ENCODE data around the gene WWTR1. TPM values are rescaled to one million over a fixed set of nuclear protein-coding genes. Genes with fewer than 3 reads are reported as not detected.

WWTR1 gene
- total and polyA plus RNA-seq, 2 of the 4 experiments (the other 2 are of a cell fraction) = 38.9 to 65.3 TPM

GRCh38 chr3:149686996-149687395 lies 29.2 kb upstream of the WWTR1 start:
- Histone ChIP-seq H3K27me3 (ENCODE audit: control insufficient read depth, insufficient read depth, low read length) (no peaks in the 10 kb centered on the region), H4K91ac (ENCODE audit: insufficient read depth, low read depth, low read length) (no peak overlapping the region), H2AK9ac (replicated peaks; ENCODE audit: low read depth, low read length, poor library complexity) (no peak overlapping the region), H3K9ac (ENCODE audit: low read depth, low read length) (no peak overlapping the region), H3K56ac (ENCODE audit: extremely low read depth, insufficient read depth, low read length) (no peak overlapping the region), H3K18ac (ENCODE audit: low read depth, low read length) (no peak overlapping the region), H4K8ac (ENCODE audit: low read depth in 2 of 2, low read length in 2 of 2) (no peak overlapping the region), H3K4me1 (ENCODE audit: control insufficient read depth, insufficient read depth, low read length) (no peaks in the 10 kb centered on the region), H3K79me1 (ENCODE audit: low read depth in 1 of 2, low read length in 2 of 2) (no peaks in the 10 kb centered on the region), H3K9me1 (ENCODE audit: insufficient read depth, low read length) (no peaks in the 10 kb centered on the region), H2BK20ac (ENCODE audit: low read depth, low read length) (no peak overlapping the region), H3K4me3 (ENCODE audit: insufficient read depth, low read depth, low read length) (no peak overlapping the region), H2AK5ac (ENCODE audit: low read depth, low read length) (no peak overlapping the region), H2AFZ (replicated peaks; ENCODE audit: low read length, poor library complexity) (no peak overlapping the region), H3K4ac (ENCODE audit: low read depth, low read length) (no peak overlapping the region), H2BK15ac (ENCODE audit: low read depth, low read length) (no peak overlapping the region), H4K20me1 (ENCODE audit: insufficient read depth, low read length) (no peaks in the 10 kb centered on the region), H3K4me2 (ENCODE audit: low read depth, low read length) (no peak overlapping the region), H2BK5ac (ENCODE audit: low read depth, low read length, poor library complexity, severe bottlenecking) (no peak overlapping the region), H2BK120ac (ENCODE audit: low read depth, low read length) (no peak overlapping the region), H3K23ac (ENCODE audit: low read depth, low read length) (no peak overlapping the region), H3K27ac (ENCODE audit: insufficient read depth, low read length) (no peak overlapping the region), H3K36me3 (ENCODE audit: control insufficient read depth, insufficient read depth, low read length) (no peaks in the 10 kb centered on the region), H4K5ac (ENCODE audit: low read depth, low read length) (no peak overlapping the region), H3K9me3 (ENCODE audit: control insufficient read depth, insufficient read depth, low read length) (peaks cover 3% of the 10 kb centered on the region; the same call in 1 of the 2 replicates), H3K14ac (replicated peaks; ENCODE audit: low read depth, low read length) (no peak overlapping the region)
- BruUV-seq (replicated peaks) = no TSS peak
- intact Hi-C loops (cut with micrococcal nuclease) (no loop called here), in situ Hi-C loops (cut with MboI; ENCODE audit: low sequenced_read_pairs) (no loop called here), dilution Hi-C loops (cut with HindIII; ENCODE audit: low sequenced_read_pairs, unreplicated experiment) (no loop called here)
- no CpG with 5 or more reads among the region's 2 CpGs for WGBS, 2 experiments (ENCODE audit: extremely low coverage in 2 of 2, insufficient read length in 1 of 2)
- TF ChIP-seq NFE2L2 (IDR thresholded peaks at IDR 0.05; ENCODE audit: low read depth, low read length) = no peak
- no peak for TF ChIP-seq RFX5 (IDR thresholded peaks at IDR 0.05; ENCODE audit: low read depth, low read length)
- TF ChIP-seq CEBPB (IDR thresholded peaks at IDR 0.05; ENCODE audit: low read depth, low read length) = no peak
- no peak for TF ChIP-seq RAD21 (IDR thresholded peaks at IDR 0.05; ENCODE audit: low read length)
- TF ChIP-seq MXI1 (IDR thresholded peaks at IDR 0.05; ENCODE audit: borderline replicate concordance, low read depth, low read length) = no peak
- no peak for TF ChIP-seq POLR2A (IDR thresholded peaks at IDR 0.05; ENCODE audit: low read depth, low read length)
- no peak for DNase-seq
- CTCF ChIA-PET = no interaction called here
- no peak for ATAC-seq (ENCODE audit: low read depth)
- POLR2A ChIA-PET (ENCODE audit: unreplicated experiment) = no interaction called here

All from IMR-90 (cell line).